Heart left ventricle (tissue), 13 donors: ENCODE results near the gene ASF1B.

Experiments
- POLR2A ChIP-seq, 2 donors: fragments of 450-650 bp; IDR thresholded peaks; one replicate each; pipeline ENCODE4 v1.6.1; 2017; ENCODE audit warnings: antibody characterized with exemption in 2 of 2, mild to moderate bottlenecking in 2 of 2, moderate library complexity in 2 of 2
- TF ChIP-seq, protein P1 (sequence below), 12 donors: fragments of 200-600 bp; sonication (generic) in 4 of 12; IDR thresholded peaks; one replicate each; pipeline versions ENCODE4 v1.5.0 to v1.8.0; 2018 to 2022; ENCODE audit warnings: antibody characterized with exemption in 12 of 12, mild to moderate bottlenecking in 5 of 12
- donor health status: ischemic (EF 13 %, LVEDD 7.1; RV severe dilation, severe dysfunction).
- donor health status: DM: no; HTN: yes; CAD: no.
- donor health status: DM: no; HTN: no; CAD: no.
- donor health status: ischemic (EF 25% LVEDD 6.9; RV normal size, moderate dysfunction).
- donor health status: ischemic (EF 25% LVEDD 5.7; RV mildly dilated, moderate dysfunction).
- donor health status: ischemic (EF 35%, LVEDD 5.7; RV mildly dilated, moderate dysfunction).
- donor health status: nonischemic (EF 11% LVEDD 7.7; RV severe dilation, severe dysfunction).
- donor health status: DM: yes; HTN: yes; CAD: no.
- donor health status: PGD.
- donor health status: ischemic (EF 29% LVEDD 5.4; RV normal size, mild dysfunction).
- donor health status: nonischemic (EF 23%, LVEDD 6.1; RV moderate dilation, normal function).

DNA sequence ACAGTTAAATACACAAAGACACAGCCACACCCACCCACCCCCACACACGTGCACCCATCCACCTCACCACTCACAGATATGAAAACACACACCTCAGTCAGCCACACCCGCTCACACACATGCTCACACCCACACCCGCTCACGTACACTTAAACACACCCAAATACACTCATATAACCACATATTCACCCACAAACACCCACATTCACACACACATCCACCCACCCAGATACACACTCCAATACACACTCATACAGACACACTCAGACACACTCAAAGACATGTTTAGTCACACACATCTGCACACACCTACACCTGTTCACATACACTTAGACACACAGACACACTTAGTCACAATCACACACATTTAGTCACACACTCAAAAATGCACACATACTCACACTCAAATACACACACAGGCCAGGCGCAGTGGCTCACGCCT lies 39.0 kb upstream of the ASF1B start:
- TF ChIP-seq, protein P1, sequence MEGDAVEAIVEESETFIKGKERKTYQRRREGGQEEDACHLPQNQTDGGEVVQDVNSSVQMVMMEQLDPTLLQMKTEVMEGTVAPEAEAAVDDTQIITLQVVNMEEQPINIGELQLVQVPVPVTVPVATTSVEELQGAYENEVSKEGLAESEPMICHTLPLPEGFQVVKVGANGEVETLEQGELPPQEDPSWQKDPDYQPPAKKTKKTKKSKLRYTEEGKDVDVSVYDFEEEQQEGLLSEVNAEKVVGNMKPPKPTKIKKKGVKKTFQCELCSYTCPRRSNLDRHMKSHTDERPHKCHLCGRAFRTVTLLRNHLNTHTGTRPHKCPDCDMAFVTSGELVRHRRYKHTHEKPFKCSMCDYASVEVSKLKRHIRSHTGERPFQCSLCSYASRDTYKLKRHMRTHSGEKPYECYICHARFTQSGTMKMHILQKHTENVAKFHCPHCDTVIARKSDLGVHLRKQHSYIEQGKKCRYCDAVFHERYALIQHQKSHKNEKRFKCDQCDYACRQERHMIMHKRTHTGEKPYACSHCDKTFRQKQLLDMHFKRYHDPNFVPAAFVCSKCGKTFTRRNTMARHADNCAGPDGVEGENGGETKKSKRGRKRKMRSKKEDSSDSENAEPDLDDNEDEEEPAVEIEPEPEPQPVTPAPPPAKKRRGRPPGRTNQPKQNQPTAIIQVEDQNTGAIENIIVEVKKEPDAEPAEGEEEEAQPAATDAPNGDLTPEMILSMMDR (IDR thresholded peaks at IDR 0.05) = no peak
- TF ChIP-seq POLR2A (IDR thresholded peaks at IDR 0.05) = no peak
